HFFc6 (cell line): ENCODE results near the gene EPHB1. TPM values are rescaled to one million over a fixed set of nuclear protein-coding genes. Genes with fewer than 3 reads are reported as not detected.

Experiments used
- DNase-seq: peaks from one replicate; pipeline ENCODE4 v3.0.0-alpha.2; 2018
- H3K27ac Mint-ChIP-seq: 2 replicates; pipeline ENCODE4 v1.8.0; 2020; ENCODE audit warnings: mild to moderate bottlenecking, mixed read lengths
- H3K27me3 Mint-ChIP-seq: 2 replicates; pipeline ENCODE4 v1.8.0; 2021; ENCODE audit warnings: mild to moderate bottlenecking, moderate library complexity, mixed read lengths; ENCODE audit not compliant: insufficient read depth
- H3K36me3 Mint-ChIP-seq: 2 replicates; pipeline ENCODE4 v1.8.0; 2021; ENCODE audit warnings: low read depth, mixed read lengths
- H3K4me1 Mint-ChIP-seq: 2 replicates; pipeline ENCODE4 v1.8.0; 2020; ENCODE audit warnings: low read depth, mixed read lengths
- H3K4me3 Mint-ChIP-seq: 2 replicates; pipeline ENCODE4 v1.8.0; 2020; ENCODE audit warnings: mild to moderate bottlenecking, moderate library complexity, mixed read lengths
- H3K9me3 Mint-ChIP-seq: 2 replicates; pipeline ENCODE4 v1.8.0; 2020; ENCODE audit warnings: mild to moderate bottlenecking, mixed read lengths
- CTCF ChIP-seq: fragments of 200-600 bp; sonication (generic); IDR thresholded peaks from 2 replicates; pipeline ENCODE4 v1.5.0; 2021; ENCODE audit warnings: antibody characterized with exemption, mild to moderate bottlenecking
- total RNA-seq, 6 experiments: library from RNA; stranded (reverse); fragmentation: NEBNext Ultra II Directional; extraction: Animal tissue kit (Norgen Biotek cat#: 25700); gene quantifications; 2 replicates in 1 of 6; 3 replicates in 5 of 6; pipeline ENCODE4 v1.2.3, GENCODE V29; 2021

The EPHB1 gene
- total RNA-seq, 6 experiments from 2014 or later: 0.88 to 2.6 (median 1.0) TPM

GRCh38 chr3:134795746-134796280 is 753 bp downstream of the EPHB1 start:
- Mint-ChIP-seq H3K4me1 (peaks cover 18% of the 10 kb centered on the region), H3K9me3 (no peaks in the 10 kb centered on the region), H3K36me3 (no peaks in the 10 kb centered on the region), H3K4me3 (peak overlapping the region; percentile 94), H3K27me3 (peaks cover 23% of the 10 kb centered on the region), H3K27ac (no peak overlapping the region)
- TF ChIP-seq CTCF: no peak; the same call in 1 of the 2 replicates
- DNase-seq: no peak

- H3K27ac Mint-ChIP-seq: no peak overlapping the region
- peaks cover 22% of the 10 kb centered on the region for H3K27me3 Mint-ChIP-seq
- no peaks in the 10 kb centered on the region for H3K36me3 Mint-ChIP-seq
- TF ChIP-seq CTCF: no peak
- H3K9me3 Mint-ChIP-seq: no peaks in the 10 kb centered on the region
- H3K4me3 Mint-ChIP-seq: peak overlapping the region; percentile 94
- DNase-seq: no peak
- peaks cover 18% of the 10 kb centered on the region for H3K4me1 Mint-ChIP-seq
Measured at GRCh38 chr3:134796281-134797056, 1.4 kb downstream of the EPHB1 start.

- TF ChIP-seq CTCF: no peak
- H3K9me3 Mint-ChIP-seq: no peaks in the 10 kb centered on the region
- H3K4me3 Mint-ChIP-seq: peak overlapping the region; percentile 94
- no peak for DNase-seq
- H3K27me3 Mint-ChIP-seq: peaks cover 16% of the 10 kb centered on the region
- no peaks in the 10 kb centered on the region for H3K36me3 Mint-ChIP-seq
- H3K27ac Mint-ChIP-seq: no peak overlapping the region
- H3K4me1 Mint-ChIP-seq: peaks cover 18% of the 10 kb centered on the region
Measured at GRCh38 chr3:134797057-134797740, 2.1 kb downstream of the EPHB1 start.

DNA sequence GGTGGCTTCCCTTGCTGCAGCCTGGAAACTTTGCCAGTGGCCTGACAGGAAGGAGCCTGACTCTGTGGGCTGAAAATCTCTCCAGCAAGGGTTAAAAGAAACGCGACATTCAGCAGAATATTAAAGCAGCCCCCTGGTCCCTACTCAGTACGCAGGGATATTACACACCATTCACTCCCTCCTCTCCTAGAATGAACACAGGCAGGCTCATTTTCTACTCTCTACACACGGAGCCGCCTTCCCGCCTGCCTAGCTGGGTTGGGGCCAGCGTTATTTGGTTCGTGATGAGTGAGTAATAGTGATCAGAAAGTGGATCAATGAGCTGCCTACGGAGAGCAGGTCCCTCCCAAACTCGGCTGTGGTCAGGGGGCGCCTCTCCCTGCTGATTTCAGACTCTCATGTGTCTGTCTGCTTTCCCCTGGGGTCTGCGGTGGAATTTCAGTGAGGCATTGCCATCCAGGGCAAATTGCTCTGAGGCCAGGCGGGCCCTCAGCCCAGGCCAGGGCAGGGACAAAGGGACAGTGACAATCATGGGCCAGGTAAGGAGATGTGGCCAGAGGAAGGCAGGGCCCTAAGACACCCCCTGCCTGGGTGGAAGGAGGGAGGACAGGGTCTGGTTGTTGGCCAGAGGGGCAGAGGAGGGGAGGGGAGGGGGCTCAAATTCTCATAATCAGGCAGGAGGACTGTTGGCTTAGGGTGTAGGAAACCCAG is 2.8 kb downstream of the EPHB1 start:
- H3K4me3 Mint-ChIP-seq: peak overlapping the region; percentile 94; the same call in 1 of the 2 replicates

More for the DNA sequence above, 2.8 kb downstream of the EPHB1 start:
- Mint-ChIP-seq H3K4me1 (peaks cover 18% of the 10 kb centered on the region), H3K27me3 (peaks cover 16% of the 10 kb centered on the region), H3K36me3 (no peaks in the 10 kb centered on the region), H3K9me3 (no peaks in the 10 kb centered on the region), H3K27ac (no peak overlapping the region)
- DNase-seq: no peak
- no peak for TF ChIP-seq CTCF
